Caco-2 (cell line): ENCODE data around the gene LENG8. TPM values are rescaled to one million over a fixed set of nuclear protein-coding genes. Genes with fewer than 3 reads are reported as not detected.
"Not testable (repeated sequence)": the region's sequence is repeated elsewhere in the genome, so short reads cannot be mapped to it uniquely, and the experiment has no call there.

Experiments used
- BruUV-seq: library from RNA; stranded (reverse); fragments of 400-500 nt; replicated peaks from 2 replicates; lab custom pipeline; 2021; lab: Mats Ljungman, UMichigan
- CTCF ChIA-PET: fragments of 300-600 bp; sonication (Branson Sonifier 250); formaldehyde crosslinking; loops from one replicate; lab custom pipeline; 2022; ENCODE audit warnings: antibody characterized with exemption; lab: Charles Lee
- POLR2A ChIA-PET: fragments of 300-600 bp; sonication (Branson Sonifier 250); formaldehyde crosslinking; loops from one replicate; lab custom pipeline; 2022; ENCODE audit warnings: antibody characterized with exemption; lab: Charles Lee
- DNase-seq, 2 experiments: peaks; one replicate each; pipeline versions ENCODE4 v3.0.0 to v3.0.0-alpha.2; 2020 to 2022
- H3K27me3 ChIP-seq: replicated peaks from 2 replicates; pipeline ENCODE4 v1.6.0; 2011; ENCODE audit warnings: low read length; ENCODE audit not compliant: control insufficient read depth, insufficient read depth
- H3K36me3 ChIP-seq: 2 replicates; pipeline ENCODE4 v1.5.1; 2011; ENCODE audit warnings: low read length; ENCODE audit not compliant: control insufficient read depth, insufficient read depth
- H3K4me1 ChIP-seq: fragments of 250-450 bp; sonication (Bioruptor Pico); 2 replicates; pipeline ENCODE4 v1.5.1; 2020; ENCODE audit warnings: mild to moderate bottlenecking
- H3K4me3 ChIP-seq: 2 replicates; pipeline ENCODE4 v1.5.1; 2011; ENCODE audit warnings: low read depth, mild to moderate bottlenecking, control low read depth, low read length
- H3K9me3 ChIP-seq: fragments of 250-450 bp; sonication (Bioruptor Pico); 2 replicates; pipeline ENCODE4 v1.5.1; 2020; ENCODE audit warnings: mild to moderate bottlenecking, moderate library complexity
- H3K27ac Mint-ChIP-seq: one replicate; pipeline ENCODE4 v1.8.0; 2022; ENCODE audit warnings: mixed read lengths; ENCODE audit not compliant: unreplicated experiment
- H3K27me3 Mint-ChIP-seq: one replicate; pipeline ENCODE4 v1.8.0; 2022; ENCODE audit warnings: mixed read lengths; ENCODE audit not compliant: insufficient read depth, unreplicated experiment
- H3K36me3 Mint-ChIP-seq: one replicate; pipeline ENCODE4 v1.8.0; 2022; ENCODE audit warnings: mild to moderate bottlenecking, mixed read lengths; ENCODE audit not compliant: insufficient read depth, unreplicated experiment
- H3K4me1 Mint-ChIP-seq: one replicate; pipeline ENCODE4 v1.8.0; 2022; ENCODE audit warnings: low read depth, mixed read lengths; ENCODE audit not compliant: unreplicated experiment
- H3K4me3 Mint-ChIP-seq: one replicate; pipeline ENCODE4 v1.8.0; 2022; ENCODE audit warnings: mild to moderate bottlenecking, moderate library complexity, mixed read lengths; ENCODE audit not compliant: unreplicated experiment
- H3K9me3 Mint-ChIP-seq: one replicate; pipeline ENCODE4 v1.8.0; 2022; ENCODE audit warnings: mixed read lengths; ENCODE audit not compliant: unreplicated experiment
- CTCF ChIP-seq, 2 experiments: fragments of 200-600 bp in 1 of 2; IDR thresholded peaks; 1 replicate in 1 of 2; 2 replicates in 1 of 2; pipeline versions ENCODE4 v1.5.1 to v1.8.0; 2011 to 2022; ENCODE audit warnings: antibody characterized with exemption in 1 of 2, control low read depth in 1 of 2, inconsistent platforms in 1 of 2, low read depth in 1 of 2, low read length in 1 of 2, mild to moderate bottlenecking in 1 of 2, moderate library complexity in 1 of 2; ENCODE audit not compliant: insufficient read depth in 1 of 2, severe bottlenecking in 1 of 2, unreplicated experiment in 1 of 2
- intact Hi-C: fragments of 100-400 bp; cut with micrococcal nuclease; formaldehyde crosslinking; loops from one replicate; pipeline ENCODE4 v1.10.0; 2022; ENCODE audit not compliant: unreplicated experiment
- total RNA-seq: library from RNA; stranded (reverse); gene quantifications from 2 replicates; pipeline ENCODE4 v1.2.3, GENCODE V29; 2022

LENG8 gene
- total RNA-seq, 1 experiment from 2014 or later = 143 TPM

- no peaks in the 10 kb centered on the region for H3K36me3 Mint-ChIP-seq
- TF ChIP-seq CTCF (IDR thresholded peaks at IDR 0.05; ENCODE audit: insufficient read depth in 1 of 2, low read depth in 1 of 2, low read length in 1 of 2, severe bottlenecking in 1 of 2, unreplicated experiment in 1 of 2) = no peak
- BruUV-seq = no TSS peak
- CTCF ChIA-PET = no interaction called here
- Histone ChIP-seq H3K9me3 (no peaks in the 10 kb centered on the region), H3K4me1 (peaks cover 3% of the 10 kb centered on the region; the same call in 1 of the 2 replicates), H3K27me3 (no peaks in the 10 kb centered on the region; the same call in 1 of the 2 replicates), H3K4me3 (no peak overlapping the region), H3K36me3 (no peaks in the 10 kb centered on the region)
- no peak overlapping the region for H3K4me3 Mint-ChIP-seq
- no peaks in the 10 kb centered on the region for H3K9me3 Mint-ChIP-seq
- intact Hi-C loops = no loop called here
- peaks cover 29% of the 10 kb centered on the region for H3K27me3 Mint-ChIP-seq
- no peak overlapping the region for H3K27ac Mint-ChIP-seq
- H3K4me1 Mint-ChIP-seq = no peaks in the 10 kb centered on the region
- no peak for DNase-seq
- POLR2A ChIA-PET = no interaction called here
Measured at GRCh38 chr19:54492568-54492967, 43.6 kb downstream of the LENG8 start.

- H3K4me3 Mint-ChIP-seq, H3K4me1 ChIP-seq, H3K9me3 Mint-ChIP-seq, BruUV-seq, H3K9me3 ChIP-seq, H3K36me3 Mint-ChIP-seq, intact Hi-C loops, H3K4me1 Mint-ChIP-seq, DNase-seq, H3K36me3 ChIP-seq, H3K4me3 ChIP-seq, POLR2A ChIA-PET, CTCF ChIA-PET, H3K27me3 ChIP-seq, H3K27ac Mint-ChIP-seq: not testable (repeated sequence)
- H3K27me3 Mint-ChIP-seq = peaks cover 30% of the 10 kb centered on the region
Measured at GRCh38 chr19:54493056-54493455, 44.1 kb downstream of the LENG8 start.

GRCh38 chr19:54493967-54494585, 45.1 kb downstream of the LENG8 start:
- DNase-seq = no peak
- Histone ChIP-seq H3K9me3 (no peaks in the 10 kb centered on the region), H3K4me1 (peaks cover 3% of the 10 kb centered on the region; the same call in 1 of the 2 replicates), H3K27me3 (no peaks in the 10 kb centered on the region; the same call in 1 of the 2 replicates), H3K36me3 (no peaks in the 10 kb centered on the region), H3K4me3 (no peak overlapping the region)
- ChIA-PET POLR2A (no interaction called here), CTCF (no interaction called here)
- BruUV-seq = no TSS peak
- intact Hi-C loops = no loop called here
- no peaks in the 10 kb centered on the region for H3K9me3 Mint-ChIP-seq
- H3K4me1 Mint-ChIP-seq = no peaks in the 10 kb centered on the region
- H3K36me3 Mint-ChIP-seq = no peaks in the 10 kb centered on the region
- H3K27ac Mint-ChIP-seq = no peak overlapping the region
- no peak overlapping the region for H3K4me3 Mint-ChIP-seq
- peaks cover 29% of the 10 kb centered on the region for H3K27me3 Mint-ChIP-seq
- TF ChIP-seq CTCF (IDR thresholded peaks at IDR 0.05; ENCODE audit: insufficient read depth in 1 of 2, low read depth in 1 of 2, low read length in 1 of 2, severe bottlenecking in 1 of 2, unreplicated experiment in 1 of 2) = no peak

DNA sequence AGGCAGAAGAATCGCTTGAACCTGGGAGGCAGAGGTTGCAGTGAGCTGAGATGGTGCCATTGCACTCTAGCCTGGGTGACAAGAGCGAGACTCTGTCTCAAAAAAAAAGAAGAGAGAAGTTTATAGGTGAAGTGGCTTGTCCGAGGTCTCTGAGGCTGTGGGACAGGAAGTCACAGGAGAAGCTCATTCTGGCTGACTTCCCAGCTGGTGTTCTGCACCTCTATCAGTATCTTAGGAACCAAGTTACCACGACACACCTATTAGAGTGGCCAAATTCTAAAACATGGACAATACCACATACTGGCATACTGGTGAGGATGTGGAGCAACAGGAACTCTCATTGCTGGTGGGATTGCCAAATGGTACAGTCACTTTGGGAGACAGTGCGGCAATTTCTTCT, 46.3 kb downstream of the LENG8 start:
- BruUV-seq, H3K36me3 ChIP-seq, H3K4me3 Mint-ChIP-seq, CTCF ChIA-PET, H3K4me1 ChIP-seq, H3K27ac Mint-ChIP-seq, H3K4me1 Mint-ChIP-seq, DNase-seq, H3K27me3 ChIP-seq, intact Hi-C loops, H3K4me3 ChIP-seq, H3K9me3 Mint-ChIP-seq, H3K9me3 ChIP-seq, POLR2A ChIA-PET, H3K36me3 Mint-ChIP-seq: not testable (repeated sequence)
- H3K27me3 Mint-ChIP-seq = peaks cover 22% of the 10 kb centered on the region

GRCh38 chr19:54497747-54498450, 48.9 kb downstream of the LENG8 start:
- H3K4me3 Mint-ChIP-seq, H3K36me3 ChIP-seq, H3K27me3 ChIP-seq, intact Hi-C loops, H3K9me3 Mint-ChIP-seq, H3K27ac Mint-ChIP-seq, H3K4me1 Mint-ChIP-seq, H3K36me3 Mint-ChIP-seq, BruUV-seq, H3K4me3 ChIP-seq, H3K4me1 ChIP-seq, H3K9me3 ChIP-seq, DNase-seq, CTCF ChIA-PET, POLR2A ChIA-PET: not testable (repeated sequence)
- H3K27me3 Mint-ChIP-seq = peaks cover 12% of the 10 kb centered on the region
